EH (cell line): ENCODE results near the gene CLBA1.
"Not testable (repeated sequence)": the region's sequence is repeated elsewhere in the genome, so short reads cannot be mapped to it uniquely, and the experiment has no call there.

Experiments
- DNase-seq: peaks from one replicate; pipeline ENCODE4 v3.0.0-alpha.2; 2015; ENCODE audit warnings: low read depth

CLBA1 gene

DNA sequence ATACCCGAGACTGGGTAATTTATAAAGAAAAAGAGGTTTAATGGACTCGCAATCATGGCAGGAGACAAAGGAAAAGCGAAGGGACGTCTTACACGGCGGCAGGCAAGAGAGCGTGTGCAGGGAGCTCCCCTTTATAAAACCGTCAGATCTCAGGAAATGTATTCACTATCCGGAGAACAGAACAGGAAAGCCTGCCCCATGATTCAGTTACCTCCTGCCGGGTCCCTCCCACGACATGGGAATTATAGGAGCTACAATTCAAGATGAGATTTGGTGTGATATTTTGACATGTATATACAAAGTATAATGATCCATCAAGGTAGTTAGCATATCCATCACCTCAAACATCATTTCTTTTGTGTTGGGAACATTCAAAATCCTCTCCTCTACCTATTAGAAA is 37.6 kb downstream of the CLBA1 start:
- DNase-seq, result no peak

- DNase-seq, result peak; percentile 68
Observed at GRCh38 chr14:105023791-105024480, 38.3 kb downstream of the CLBA1 start.

GRCh38 chr14:105025429-105025828 is 39.8 kb downstream of the CLBA1 start:
- no peak for DNase-seq

- peak; percentile 76 for DNase-seq
Observed at GRCh38 chr14:105026033-105026785, 40.6 kb downstream of the CLBA1 start.

- peak; percentile 62 for DNase-seq
Observed at GRCh38 chr14:105026802-105027563, 41.4 kb downstream of the CLBA1 start.

DNA sequence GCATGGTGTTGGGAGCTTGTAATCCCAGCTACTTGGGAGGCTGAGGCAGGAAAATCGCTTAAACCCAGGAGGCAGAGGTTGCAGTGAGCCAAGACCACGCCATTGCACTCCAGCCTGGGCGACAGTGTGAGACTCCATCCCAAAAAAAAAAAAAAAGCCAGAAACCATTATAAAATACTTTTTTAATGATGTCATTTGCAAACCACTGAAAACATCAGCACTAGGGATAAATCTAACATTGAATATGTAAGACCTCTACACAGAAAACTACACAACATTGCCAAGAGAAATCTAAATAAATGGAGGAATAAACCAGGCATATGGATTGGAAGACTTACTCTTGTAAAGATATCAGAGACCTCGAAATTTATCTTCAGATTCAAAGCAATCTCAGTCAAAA is 42.1 kb downstream of the CLBA1 start:
- peak; percentile 52 for DNase-seq

DNA sequence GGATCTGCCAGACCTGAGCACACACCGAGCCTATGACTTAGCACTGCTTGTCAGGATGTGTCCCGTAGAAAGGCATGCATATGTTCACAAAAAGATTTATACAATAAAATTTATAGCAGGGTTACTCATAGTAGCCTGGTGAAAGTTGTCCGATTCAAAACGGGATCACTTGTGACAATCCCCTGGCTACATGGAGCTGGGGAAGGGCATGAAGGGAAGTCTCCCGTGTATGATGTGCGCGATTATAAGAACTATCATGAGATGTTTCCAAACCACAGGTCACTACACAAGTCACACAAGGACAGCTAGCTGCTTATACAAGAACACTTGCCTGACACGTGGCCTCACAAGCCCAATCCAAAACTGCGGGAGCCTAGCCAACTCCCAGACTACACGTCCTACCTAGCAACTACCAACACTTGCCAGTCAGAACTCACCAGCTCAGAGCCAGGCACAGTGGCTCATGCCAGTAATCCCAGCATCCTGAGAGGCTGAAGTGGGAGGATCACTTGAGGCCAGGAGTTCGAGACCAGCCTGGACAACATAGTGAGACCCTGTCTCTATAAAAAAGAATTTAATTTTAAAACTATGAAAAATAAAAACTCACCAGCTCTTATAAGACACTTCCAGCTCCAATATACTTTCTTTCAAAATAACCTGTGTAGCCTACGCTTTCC is 42.8 kb downstream of the CLBA1 start:
- DNase-seq, result peak; percentile 50

DNA sequence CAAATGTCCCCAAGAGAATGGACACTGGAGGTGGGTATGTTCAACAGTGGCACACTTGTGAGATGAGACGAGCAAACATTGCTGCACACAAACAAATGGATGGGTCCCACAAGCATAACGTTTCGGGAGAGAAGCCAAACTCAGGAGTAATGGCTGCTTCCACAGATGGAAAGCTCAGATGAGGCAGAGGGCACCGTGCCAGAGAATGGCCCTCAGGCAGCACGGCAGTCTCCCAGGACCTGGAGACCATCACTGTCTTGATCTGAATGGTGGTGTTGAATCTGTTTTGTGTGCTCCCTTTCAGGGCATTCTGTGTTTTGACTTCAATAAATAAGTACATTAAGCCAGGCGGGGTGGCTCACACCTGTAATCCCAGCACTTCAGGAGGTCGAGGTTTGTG is 43.8 kb downstream of the CLBA1 start:
- no peak for DNase-seq

GRCh38 chr14:105030194-105030593 is 44.6 kb downstream of the CLBA1 start:
- DNase-seq, result no peak

DNA sequence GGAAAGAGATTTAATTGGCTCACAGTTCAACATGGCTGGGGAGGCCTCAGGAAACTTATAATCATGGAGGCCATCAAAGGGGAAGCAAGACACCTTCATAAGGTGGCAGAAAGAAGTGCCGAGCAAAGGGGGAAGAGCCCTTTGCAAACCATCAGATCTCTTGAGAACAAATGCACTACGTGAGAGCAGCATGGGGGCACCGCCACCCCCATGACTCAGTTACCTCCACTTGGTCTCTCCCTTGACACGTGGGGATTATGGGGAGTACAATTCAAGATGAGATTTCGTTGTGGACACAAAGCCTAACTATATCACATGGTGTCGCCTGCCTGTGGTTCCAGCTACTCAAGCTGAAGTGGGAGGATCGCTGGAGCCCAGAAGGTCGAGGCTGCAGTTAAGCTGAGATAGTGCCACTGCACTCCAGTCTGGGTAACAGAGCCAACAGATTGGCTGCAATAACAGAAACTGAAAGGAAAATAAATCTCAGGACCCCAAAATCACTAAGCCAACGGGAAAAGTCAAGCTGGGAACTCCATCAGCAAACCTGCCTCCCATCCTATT is 45.3 kb downstream of the CLBA1 start:
- DNase-seq, result no peak

GRCh38 chr14:105032451-105032901 is 46.9 kb downstream of the CLBA1 start:
- DNase-seq, result peak; percentile 22

- not testable (repeated sequence) for DNase-seq
Observed at GRCh38 chr14:105033412-105033900, 47.9 kb downstream of the CLBA1 start.

- DNase-seq, result no peak
Observed at GRCh38 chr14:105034315-105035039, 48.9 kb downstream of the CLBA1 start.

DNA sequence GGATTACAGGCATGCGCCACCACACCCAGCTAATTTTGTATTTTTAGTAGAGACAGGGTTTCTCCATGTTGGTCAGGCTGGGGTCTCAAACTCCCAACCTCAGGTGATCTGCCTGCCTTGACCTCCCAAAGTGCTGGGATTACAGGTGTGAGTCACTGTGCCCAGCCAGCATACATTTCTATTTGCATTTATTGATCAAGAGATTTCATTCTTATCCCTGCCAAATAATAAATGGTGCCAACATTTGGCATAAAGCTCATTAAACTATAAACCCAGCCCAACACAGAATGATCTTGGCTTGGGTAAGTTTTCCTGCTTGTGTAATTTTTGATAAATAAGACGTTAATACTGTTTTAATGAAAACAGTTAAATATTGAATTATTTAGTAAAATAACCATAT is 50.0 kb downstream of the CLBA1 start:
- not testable (repeated sequence) for DNase-seq

DNA sequence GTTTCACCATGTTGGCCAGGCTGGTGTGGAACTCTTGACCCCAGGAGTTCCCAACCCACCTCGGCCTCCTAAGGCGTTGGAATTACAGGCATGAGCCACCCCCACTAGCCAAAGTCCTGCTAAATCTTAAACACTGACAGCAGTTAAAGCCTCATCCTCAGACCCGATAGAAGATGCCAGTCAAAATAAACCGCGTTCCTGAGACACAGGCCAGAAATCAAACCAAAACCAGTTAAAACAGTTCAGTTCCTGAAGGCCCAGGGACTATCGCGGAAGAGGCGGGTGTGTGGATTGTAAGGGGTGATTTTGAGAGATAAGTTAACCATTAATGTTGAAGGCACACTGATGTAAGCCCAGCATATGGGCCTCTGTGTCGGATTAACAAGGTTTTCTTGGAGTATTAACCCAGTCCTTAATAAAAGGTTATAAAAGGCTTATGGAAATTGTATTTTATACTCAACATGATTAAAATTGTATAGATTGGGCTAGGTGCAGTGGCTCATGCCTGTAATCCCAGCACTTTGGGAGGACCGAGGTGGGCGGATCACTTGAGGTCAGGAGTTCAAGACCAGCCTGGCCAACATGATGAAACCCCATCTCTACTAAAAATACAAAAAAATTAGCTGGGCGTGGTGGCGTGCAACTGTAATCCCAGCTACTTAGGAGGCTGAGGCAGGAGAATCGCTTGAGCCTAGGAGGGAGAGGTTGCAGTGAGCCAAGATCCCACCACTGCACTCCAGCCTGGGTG is 54.0 kb downstream of the CLBA1 start:
- DNase-seq, result no peak

DNA sequence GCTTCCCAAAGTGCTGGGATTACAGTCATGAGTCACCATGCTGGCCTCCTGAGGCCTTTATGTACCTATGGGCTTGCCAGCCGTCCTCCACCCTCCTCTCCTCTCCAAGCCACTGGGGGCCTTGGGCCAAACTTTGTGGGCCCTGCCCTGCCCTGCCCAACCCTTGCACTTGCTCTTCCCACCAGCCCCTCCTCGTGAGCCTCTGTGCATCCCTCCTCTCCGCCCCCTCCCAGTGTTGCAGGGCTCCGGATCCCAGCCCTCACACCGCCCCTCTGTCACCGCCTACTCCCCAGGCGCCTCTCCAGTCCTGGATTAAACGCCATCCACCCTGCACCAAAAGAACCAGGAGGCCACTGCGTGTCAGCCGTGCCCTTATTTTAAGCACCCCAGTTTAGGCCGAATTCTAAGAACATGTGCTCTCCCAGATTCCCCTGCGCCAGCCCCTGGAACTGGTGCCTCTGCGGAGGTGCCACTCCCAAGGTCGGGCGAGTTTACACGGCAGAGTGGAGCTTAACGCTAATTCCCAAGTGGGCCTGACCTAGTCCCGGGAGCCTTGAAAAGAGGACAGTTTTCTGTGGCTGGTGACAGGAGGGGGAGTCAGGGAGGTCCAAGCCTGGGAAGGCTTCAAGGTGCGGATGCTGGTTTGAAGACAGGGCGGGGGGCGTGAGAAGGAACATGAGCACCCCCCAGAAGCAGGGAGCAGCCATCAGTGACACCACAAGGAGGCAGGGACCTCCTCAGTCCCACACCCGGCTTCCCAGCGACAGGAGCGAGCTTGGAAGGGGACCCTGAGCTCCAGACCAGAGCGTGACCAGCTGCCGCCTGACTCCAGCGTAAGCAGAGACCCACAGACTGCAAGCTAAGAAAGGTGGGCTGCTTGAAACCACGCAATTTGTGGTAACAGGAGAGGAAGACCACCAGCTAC is 56.5 kb downstream of the CLBA1 start:
- DNase-seq, result no peak

- DNase-seq, result no peak
Observed at GRCh38 chr14:105042813-105043212, 57.2 kb downstream of the CLBA1 start.

- DNase-seq, result no peak
Observed at GRCh38 chr14:105043641-105044040, 58.1 kb downstream of the CLBA1 start.
